ENCODE data around the gene DTNB. TPM values are rescaled to one million over a fixed set of nuclear protein-coding genes. Genes with fewer than 3 reads are reported as not detected.

DTNB gene
- total RNA-seq, 1 experiment from 2014 or later: 19.6 TPM

- Histone ChIP-seq H3K36me3 (ENCODE audit: insufficient read depth, low read length, poor library complexity, severe bottlenecking) (no peaks in the 10 kb centered on the region), H3K9me3 (ENCODE audit: low read depth, low read length, poor library complexity, severe bottlenecking) (no peaks in the 10 kb centered on the region), H3K27me3 (replicated peaks; ENCODE audit: insufficient read depth, low read depth, low read length, poor library complexity) (no peaks in the 10 kb centered on the region), H3K27ac (ENCODE audit: low read depth, low read length, poor library complexity, severe bottlenecking) (no peak overlapping the region), H3K4me3 (ENCODE audit: low read depth, low read length, poor library complexity, severe bottlenecking) (no peak overlapping the region), H3K4me1 (ENCODE audit: insufficient read depth, low read length, poor library complexity, severe bottlenecking) (peaks cover 15% of the 10 kb centered on the region)
- BruUV-seq (replicated peaks): no TSS peak
- no peak for TF ChIP-seq EZH2 (IDR thresholded peaks at IDR 0.05; ENCODE audit: borderline replicate concordance, low read depth, low read length, poor library complexity, severe bottlenecking)
- ChIA-PET CTCF (no interaction called here), POLR2A (ENCODE audit: low non-redundant PET) (no interaction called here)
- intact Hi-C loops (cut with micrococcal nuclease; ENCODE audit: unreplicated experiment): no loop called here
- no peak for DNase-seq (ENCODE audit: low spot score)
Observed at GRCh38 chr2:25426326-25426725, 247.1 kb downstream of the DTNB start.

- H3K9me3 ChIP-seq (ENCODE audit: low read depth, low read length, poor library complexity, severe bottlenecking): no peaks in the 10 kb centered on the region
- H3K4me3 ChIP-seq (ENCODE audit: low read depth, low read length, poor library complexity, severe bottlenecking): no peak overlapping the region
- intact Hi-C loops (cut with micrococcal nuclease; ENCODE audit: unreplicated experiment): no loop called here
- POLR2A ChIA-PET (ENCODE audit: low non-redundant PET): no interaction called here
- no peak overlapping the region for H3K27ac ChIP-seq (ENCODE audit: low read depth, low read length, poor library complexity, severe bottlenecking)
- H3K36me3 ChIP-seq (ENCODE audit: insufficient read depth, low read length, poor library complexity, severe bottlenecking): no peaks in the 10 kb centered on the region
- H3K4me1 ChIP-seq (ENCODE audit: insufficient read depth, low read length, poor library complexity, severe bottlenecking): peaks cover 27% of the 10 kb centered on the region
- CTCF ChIA-PET: interaction anchor here (0.6 kb wide), 1 partner anchor 63 kb away, joined by 3 read pairs; no protein-coding TSS in a partner anchor
- no TSS peak for BruUV-seq (replicated peaks)
- no peak for DNase-seq (ENCODE audit: low spot score)
- TF ChIP-seq CTCF (conservative IDR thresholded peaks at IDR 0.05; ENCODE audit: low read depth, low read length) (no peak), EZH2 (IDR thresholded peaks at IDR 0.05; ENCODE audit: borderline replicate concordance, low read depth, low read length, poor library complexity, severe bottlenecking) (no peak)
- no peaks in the 10 kb centered on the region for H3K27me3 ChIP-seq (replicated peaks; ENCODE audit: insufficient read depth, low read depth, low read length, poor library complexity)
Observed at GRCh38 chr2:25424426-25425028, 248.8 kb downstream of the DTNB start.

GRCh38 chr2:25421820-25422411 lies 251.5 kb downstream of the DTNB start:
- H3K27ac ChIP-seq (ENCODE audit: low read depth, low read length, poor library complexity, severe bottlenecking): peak overlapping the region; percentile 40
- DNase-seq (ENCODE audit: low spot score): no peak
- CTCF ChIA-PET: no interaction called here
- POLR2A ChIA-PET (ENCODE audit: low non-redundant PET): no interaction called here
- no peaks in the 10 kb centered on the region for H3K36me3 ChIP-seq (ENCODE audit: insufficient read depth, low read length, poor library complexity, severe bottlenecking)
- H3K4me1 ChIP-seq (ENCODE audit: insufficient read depth, low read length, poor library complexity, severe bottlenecking): peaks cover 46% of the 10 kb centered on the region
- BruUV-seq (replicated peaks): no TSS peak
- no peaks in the 10 kb centered on the region for H3K27me3 ChIP-seq (replicated peaks; ENCODE audit: insufficient read depth, low read depth, low read length, poor library complexity)
- intact Hi-C loops (cut with micrococcal nuclease; ENCODE audit: unreplicated experiment): no loop called here
- no peak overlapping the region for H3K4me3 ChIP-seq (ENCODE audit: low read depth, low read length, poor library complexity, severe bottlenecking)
- no peak for TF ChIP-seq EZH2 (IDR thresholded peaks at IDR 0.05; ENCODE audit: borderline replicate concordance, low read depth, low read length, poor library complexity, severe bottlenecking)
- TF ChIP-seq CTCF (conservative IDR thresholded peaks at IDR 0.05; ENCODE audit: low read depth, low read length): no peak
- H3K9me3 ChIP-seq (ENCODE audit: low read depth, low read length, poor library complexity, severe bottlenecking): no peaks in the 10 kb centered on the region

- Histone ChIP-seq H3K27me3 (replicated peaks; ENCODE audit: insufficient read depth, low read depth, low read length, poor library complexity) (no peaks in the 10 kb centered on the region), H3K4me1 (ENCODE audit: insufficient read depth, low read length, poor library complexity, severe bottlenecking) (peaks cover 52% of the 10 kb centered on the region), H3K4me3 (ENCODE audit: low read depth, low read length, poor library complexity, severe bottlenecking) (no peak overlapping the region), H3K36me3 (ENCODE audit: insufficient read depth, low read length, poor library complexity, severe bottlenecking) (no peaks in the 10 kb centered on the region), H3K27ac (ENCODE audit: low read depth, low read length, poor library complexity, severe bottlenecking) (peak overlapping the region; percentile 40), H3K9me3 (ENCODE audit: low read depth, low read length, poor library complexity, severe bottlenecking) (no peaks in the 10 kb centered on the region)
- TF ChIP-seq CTCF (conservative IDR thresholded peaks at IDR 0.05; ENCODE audit: low read depth, low read length): no peak
- no peak for TF ChIP-seq EZH2 (IDR thresholded peaks at IDR 0.05; ENCODE audit: borderline replicate concordance, low read depth, low read length, poor library complexity, severe bottlenecking)
- DNase-seq (ENCODE audit: low spot score): no peak
- ChIA-PET POLR2A (ENCODE audit: low non-redundant PET) (no interaction called here), CTCF (no interaction called here)
- no TSS peak for BruUV-seq (replicated peaks)
- intact Hi-C loops (cut with micrococcal nuclease; ENCODE audit: unreplicated experiment): no loop called here
Observed at GRCh38 chr2:25421289-25421688, 252.1 kb downstream of the DTNB start.

Measured in A673 (cell line).